GM23338 (cell line): ENCODE results near the gene FAM53B.

Experiments used
- CREB1 ChIP-seq: fragments of 250-450 bp; sonication (Bioruptor Pico); IDR thresholded peaks from 2 replicates; pipeline ENCODE4 v1.5.0; 2020; ENCODE audit warnings: low read depth, mild to moderate bottlenecking, moderate library complexity
- EZH2 ChIP-seq: fragments of 200-600 bp; sonication (generic); IDR thresholded peaks from one replicate; pipeline ENCODE4 v1.8.0; 2017; ENCODE audit warnings: antibody characterized with exemption, mild to moderate bottlenecking, low read depth; ENCODE audit not compliant: unreplicated experiment
- EZH2phosphoT487 ChIP-seq: fragments of 200-600 bp; sonication (generic); IDR thresholded peaks from one replicate; pipeline ENCODE4 v1.8.1; 2018; ENCODE audit warnings: antibody characterized with exemption; ENCODE audit not compliant: unreplicated experiment
- POLR2AphosphoS5 ChIP-seq: IDR thresholded peaks from 2 replicates; pipeline ENCODE4 v1.6.1; 2016; ENCODE audit warnings: antibody characterized with exemption, low read depth
- STAT1 ChIP-seq: IDR thresholded peaks from one replicate; pipeline ENCODE4 v1.6.1; 2016; ENCODE audit warnings: antibody characterized with exemption; ENCODE audit not compliant: unreplicated experiment
- TF ChIP-seq, protein P1 (sequence below), 2 experiments: fragments of 200-600 bp in 1 of 2; sonication (generic) in 1 of 2; conservative IDR thresholded peaks; 2 replicates each; pipeline versions ENCODE4 v1.5.1 to v1.6.1; 2016 to 2017; ENCODE audit warnings: antibody characterized with exemption in 2 of 2, low read depth in 2 of 2, mild to moderate bottlenecking in 2 of 2, moderate library complexity in 1 of 2
- TF ChIP-seq, protein P2 (sequence below): IDR thresholded peaks from one replicate; pipeline ENCODE4 v1.6.1; 2018; ENCODE audit warnings: antibody characterized with exemption; ENCODE audit not compliant: unreplicated experiment

DNA sequence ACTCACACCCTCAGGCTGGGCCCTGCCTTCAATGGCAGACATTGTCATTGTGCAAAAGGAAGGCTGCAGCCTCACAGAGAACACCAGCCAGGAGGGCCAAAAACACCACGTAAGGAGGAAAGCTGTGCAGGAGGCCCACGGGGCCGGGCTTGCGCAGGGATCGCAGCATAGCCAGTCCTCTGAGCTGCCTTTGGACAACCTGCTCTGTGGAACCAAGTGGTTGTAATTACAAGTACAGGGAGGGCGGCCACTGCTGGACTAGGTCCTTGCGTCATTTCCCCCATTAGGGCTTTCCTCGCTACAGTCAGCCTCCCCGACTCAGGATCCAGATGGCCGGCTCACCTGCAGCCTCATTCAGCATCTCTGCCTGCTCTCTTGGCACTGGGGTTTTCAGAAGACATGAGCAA lies 66.9 kb downstream of the FAM53B start:
- TF ChIP-seq, protein P1, sequence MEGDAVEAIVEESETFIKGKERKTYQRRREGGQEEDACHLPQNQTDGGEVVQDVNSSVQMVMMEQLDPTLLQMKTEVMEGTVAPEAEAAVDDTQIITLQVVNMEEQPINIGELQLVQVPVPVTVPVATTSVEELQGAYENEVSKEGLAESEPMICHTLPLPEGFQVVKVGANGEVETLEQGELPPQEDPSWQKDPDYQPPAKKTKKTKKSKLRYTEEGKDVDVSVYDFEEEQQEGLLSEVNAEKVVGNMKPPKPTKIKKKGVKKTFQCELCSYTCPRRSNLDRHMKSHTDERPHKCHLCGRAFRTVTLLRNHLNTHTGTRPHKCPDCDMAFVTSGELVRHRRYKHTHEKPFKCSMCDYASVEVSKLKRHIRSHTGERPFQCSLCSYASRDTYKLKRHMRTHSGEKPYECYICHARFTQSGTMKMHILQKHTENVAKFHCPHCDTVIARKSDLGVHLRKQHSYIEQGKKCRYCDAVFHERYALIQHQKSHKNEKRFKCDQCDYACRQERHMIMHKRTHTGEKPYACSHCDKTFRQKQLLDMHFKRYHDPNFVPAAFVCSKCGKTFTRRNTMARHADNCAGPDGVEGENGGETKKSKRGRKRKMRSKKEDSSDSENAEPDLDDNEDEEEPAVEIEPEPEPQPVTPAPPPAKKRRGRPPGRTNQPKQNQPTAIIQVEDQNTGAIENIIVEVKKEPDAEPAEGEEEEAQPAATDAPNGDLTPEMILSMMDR (conservative IDR thresholded peaks at IDR 0.05; ENCODE audit: low read depth in 2 of 2), result no peak
- TF ChIP-seq EZH2 (no peak), POLR2AphosphoS5 (no peak), CREB1 (no peak), EZH2phosphoT487 (no peak), STAT1 (no peak)
- TF ChIP-seq, protein P2, sequence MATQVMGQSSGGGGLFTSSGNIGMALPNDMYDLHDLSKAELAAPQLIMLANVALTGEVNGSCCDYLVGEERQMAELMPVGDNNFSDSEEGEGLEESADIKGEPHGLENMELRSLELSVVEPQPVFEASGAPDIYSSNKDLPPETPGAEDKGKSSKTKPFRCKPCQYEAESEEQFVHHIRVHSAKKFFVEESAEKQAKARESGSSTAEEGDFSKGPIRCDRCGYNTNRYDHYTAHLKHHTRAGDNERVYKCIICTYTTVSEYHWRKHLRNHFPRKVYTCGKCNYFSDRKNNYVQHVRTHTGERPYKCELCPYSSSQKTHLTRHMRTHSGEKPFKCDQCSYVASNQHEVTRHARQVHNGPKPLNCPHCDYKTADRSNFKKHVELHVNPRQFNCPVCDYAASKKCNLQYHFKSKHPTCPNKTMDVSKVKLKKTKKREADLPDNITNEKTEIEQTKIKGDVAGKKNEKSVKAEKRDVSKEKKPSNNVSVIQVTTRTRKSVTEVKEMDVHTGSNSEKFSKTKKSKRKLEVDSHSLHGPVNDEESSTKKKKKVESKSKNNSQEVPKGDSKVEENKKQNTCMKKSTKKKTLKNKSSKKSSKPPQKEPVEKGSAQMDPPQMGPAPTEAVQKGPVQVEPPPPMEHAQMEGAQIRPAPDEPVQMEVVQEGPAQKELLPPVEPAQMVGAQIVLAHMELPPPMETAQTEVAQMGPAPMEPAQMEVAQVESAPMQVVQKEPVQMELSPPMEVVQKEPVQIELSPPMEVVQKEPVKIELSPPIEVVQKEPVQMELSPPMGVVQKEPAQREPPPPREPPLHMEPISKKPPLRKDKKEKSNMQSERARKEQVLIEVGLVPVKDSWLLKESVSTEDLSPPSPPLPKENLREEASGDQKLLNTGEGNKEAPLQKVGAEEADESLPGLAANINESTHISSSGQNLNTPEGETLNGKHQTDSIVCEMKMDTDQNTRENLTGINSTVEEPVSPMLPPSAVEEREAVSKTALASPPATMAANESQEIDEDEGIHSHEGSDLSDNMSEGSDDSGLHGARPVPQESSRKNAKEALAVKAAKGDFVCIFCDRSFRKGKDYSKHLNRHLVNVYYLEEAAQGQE, result no peak
